Measurements from ENCODE around the gene ZNF675. TPM values are rescaled to one million over a fixed set of nuclear protein-coding genes. Genes with fewer than 3 reads are reported as not detected.

ZNF675 gene
- total and polyA plus RNA-seq, 2 of the 8 experiments (the other 6 are each of a cell fraction or from before 2014, with no cell fraction given), result 6.9 to 27.8 TPM

DNA sequence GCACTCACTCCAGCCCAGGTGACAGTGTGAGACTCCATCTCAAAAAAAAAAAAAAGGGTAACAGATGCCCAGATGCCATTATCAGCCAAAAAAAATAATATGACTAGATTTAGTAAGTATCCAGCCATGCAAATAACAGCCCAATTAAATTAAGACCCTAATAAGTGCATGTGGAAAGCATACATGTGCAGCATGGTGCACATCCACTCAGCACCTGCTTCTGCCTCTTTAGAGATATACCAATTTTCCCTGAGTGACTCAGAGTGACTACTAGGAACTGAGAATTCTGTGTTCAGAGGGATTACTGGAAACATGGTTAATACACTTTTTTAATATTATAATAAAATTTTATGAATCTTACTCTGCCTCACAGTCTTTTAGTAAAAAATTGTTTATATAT is 29.8 kb upstream of the ZNF675 start (continued):
- TF ChIP-seq HDAC2 (IDR thresholded peaks at IDR 0.05; ENCODE audit: borderline replicate concordance in 1 of 2, low read depth in 2 of 2, low read length in 2 of 2) (no peak), SIN3A (conservative IDR thresholded peaks at IDR 0.05 in 1 of 2, IDR thresholded peaks at IDR 0.05 in 1 of 2; ENCODE audit: low read depth in 1 of 2, low read length in 2 of 2) (no peak), KDM4A (IDR thresholded peaks at IDR 0.05; ENCODE audit: low read depth, low read length, severe bottlenecking) (no peak), RAD21 (IDR thresholded peaks at IDR 0.05 in 1 of 2, conservative IDR thresholded peaks at IDR 0.05 in 1 of 2; ENCODE audit: low read depth in 2 of 2, low read length in 2 of 2) (no peak), SUZ12 (IDR thresholded peaks at IDR 0.05; ENCODE audit: low read length) (no peak)
- TF ChIP-seq, protein P1, sequence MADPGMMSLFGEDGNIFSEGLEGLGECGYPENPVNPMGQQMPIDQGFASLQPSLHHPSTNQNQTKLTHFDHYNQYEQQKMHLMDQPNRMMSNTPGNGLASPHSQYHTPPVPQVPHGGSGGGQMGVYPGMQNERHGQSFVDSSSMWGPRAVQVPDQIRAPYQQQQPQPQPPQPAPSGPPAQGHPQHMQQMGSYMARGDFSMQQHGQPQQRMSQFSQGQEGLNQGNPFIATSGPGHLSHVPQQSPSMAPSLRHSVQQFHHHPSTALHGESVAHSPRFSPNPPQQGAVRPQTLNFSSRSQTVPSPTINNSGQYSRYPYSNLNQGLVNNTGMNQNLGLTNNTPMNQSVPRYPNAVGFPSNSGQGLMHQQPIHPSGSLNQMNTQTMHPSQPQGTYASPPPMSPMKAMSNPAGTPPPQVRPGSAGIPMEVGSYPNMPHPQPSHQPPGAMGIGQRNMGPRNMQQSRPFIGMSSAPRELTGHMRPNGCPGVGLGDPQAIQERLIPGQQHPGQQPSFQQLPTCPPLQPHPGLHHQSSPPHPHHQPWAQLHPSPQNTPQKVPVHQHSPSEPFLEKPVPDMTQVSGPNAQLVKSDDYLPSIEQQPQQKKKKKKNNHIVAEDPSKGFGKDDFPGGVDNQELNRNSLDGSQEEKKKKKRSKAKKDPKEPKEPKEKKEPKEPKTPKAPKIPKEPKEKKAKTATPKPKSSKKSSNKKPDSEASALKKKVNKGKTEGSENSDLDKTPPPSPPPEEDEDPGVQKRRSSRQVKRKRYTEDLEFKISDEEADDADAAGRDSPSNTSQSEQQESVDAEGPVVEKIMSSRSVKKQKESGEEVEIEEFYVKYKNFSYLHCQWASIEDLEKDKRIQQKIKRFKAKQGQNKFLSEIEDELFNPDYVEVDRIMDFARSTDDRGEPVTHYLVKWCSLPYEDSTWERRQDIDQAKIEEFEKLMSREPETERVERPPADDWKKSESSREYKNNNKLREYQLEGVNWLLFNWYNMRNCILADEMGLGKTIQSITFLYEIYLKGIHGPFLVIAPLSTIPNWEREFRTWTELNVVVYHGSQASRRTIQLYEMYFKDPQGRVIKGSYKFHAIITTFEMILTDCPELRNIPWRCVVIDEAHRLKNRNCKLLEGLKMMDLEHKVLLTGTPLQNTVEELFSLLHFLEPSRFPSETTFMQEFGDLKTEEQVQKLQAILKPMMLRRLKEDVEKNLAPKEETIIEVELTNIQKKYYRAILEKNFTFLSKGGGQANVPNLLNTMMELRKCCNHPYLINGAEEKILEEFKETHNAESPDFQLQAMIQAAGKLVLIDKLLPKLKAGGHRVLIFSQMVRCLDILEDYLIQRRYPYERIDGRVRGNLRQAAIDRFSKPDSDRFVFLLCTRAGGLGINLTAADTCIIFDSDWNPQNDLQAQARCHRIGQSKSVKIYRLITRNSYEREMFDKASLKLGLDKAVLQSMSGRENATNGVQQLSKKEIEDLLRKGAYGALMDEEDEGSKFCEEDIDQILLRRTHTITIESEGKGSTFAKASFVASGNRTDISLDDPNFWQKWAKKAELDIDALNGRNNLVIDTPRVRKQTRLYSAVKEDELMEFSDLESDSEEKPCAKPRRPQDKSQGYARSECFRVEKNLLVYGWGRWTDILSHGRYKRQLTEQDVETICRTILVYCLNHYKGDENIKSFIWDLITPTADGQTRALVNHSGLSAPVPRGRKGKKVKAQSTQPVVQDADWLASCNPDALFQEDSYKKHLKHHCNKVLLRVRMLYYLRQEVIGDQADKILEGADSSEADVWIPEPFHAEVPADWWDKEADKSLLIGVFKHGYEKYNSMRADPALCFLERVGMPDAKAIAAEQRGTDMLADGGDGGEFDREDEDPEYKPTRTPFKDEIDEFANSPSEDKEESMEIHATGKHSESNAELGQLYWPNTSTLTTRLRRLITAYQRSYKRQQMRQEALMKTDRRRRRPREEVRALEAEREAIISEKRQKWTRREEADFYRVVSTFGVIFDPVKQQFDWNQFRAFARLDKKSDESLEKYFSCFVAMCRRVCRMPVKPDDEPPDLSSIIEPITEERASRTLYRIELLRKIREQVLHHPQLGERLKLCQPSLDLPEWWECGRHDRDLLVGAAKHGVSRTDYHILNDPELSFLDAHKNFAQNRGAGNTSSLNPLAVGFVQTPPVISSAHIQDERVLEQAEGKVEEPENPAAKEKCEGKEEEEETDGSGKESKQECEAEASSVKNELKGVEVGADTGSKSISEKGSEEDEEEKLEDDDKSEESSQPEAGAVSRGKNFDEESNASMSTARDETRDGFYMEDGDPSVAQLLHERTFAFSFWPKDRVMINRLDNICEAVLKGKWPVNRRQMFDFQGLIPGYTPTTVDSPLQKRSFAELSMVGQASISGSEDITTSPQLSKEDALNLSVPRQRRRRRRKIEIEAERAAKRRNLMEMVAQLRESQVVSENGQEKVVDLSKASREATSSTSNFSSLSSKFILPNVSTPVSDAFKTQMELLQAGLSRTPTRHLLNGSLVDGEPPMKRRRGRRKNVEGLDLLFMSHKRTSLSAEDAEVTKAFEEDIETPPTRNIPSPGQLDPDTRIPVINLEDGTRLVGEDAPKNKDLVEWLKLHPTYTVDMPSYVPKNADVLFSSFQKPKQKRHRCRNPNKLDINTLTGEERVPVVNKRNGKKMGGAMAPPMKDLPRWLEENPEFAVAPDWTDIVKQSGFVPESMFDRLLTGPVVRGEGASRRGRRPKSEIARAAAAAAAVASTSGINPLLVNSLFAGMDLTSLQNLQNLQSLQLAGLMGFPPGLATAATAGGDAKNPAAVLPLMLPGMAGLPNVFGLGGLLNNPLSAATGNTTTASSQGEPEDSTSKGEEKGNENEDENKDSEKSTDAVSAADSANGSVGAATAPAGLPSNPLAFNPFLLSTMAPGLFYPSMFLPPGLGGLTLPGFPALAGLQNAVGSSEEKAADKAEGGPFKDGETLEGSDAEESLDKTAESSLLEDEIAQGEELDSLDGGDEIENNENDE (IDR thresholded peaks at IDR 0.05; ENCODE audit: insufficient replicate concordance, low read length), result no peak
